PC-9 (cell line): ENCODE results near the gene KPNA2.
"Not testable (repeated sequence)": the region's sequence is repeated elsewhere in the genome, so short reads cannot be mapped to it uniquely, and the experiment has no call there.

Source experiments
- EZH2 ChIP-seq: fragments of 200-600 bp; sonication (generic); IDR thresholded peaks from 2 replicates; pipeline ENCODE4 v1.8.0; 2017; ENCODE audit warnings: antibody characterized with exemption, low read depth
- TF ChIP-seq, protein P1 (sequence below): fragments of 200-600 bp; sonication (generic); conservative IDR thresholded peaks from 2 replicates; pipeline ENCODE4 v1.6.1; 2017; ENCODE audit warnings: mixed run types, antibody characterized with exemption, mild to moderate bottlenecking, moderate library complexity

DNA sequence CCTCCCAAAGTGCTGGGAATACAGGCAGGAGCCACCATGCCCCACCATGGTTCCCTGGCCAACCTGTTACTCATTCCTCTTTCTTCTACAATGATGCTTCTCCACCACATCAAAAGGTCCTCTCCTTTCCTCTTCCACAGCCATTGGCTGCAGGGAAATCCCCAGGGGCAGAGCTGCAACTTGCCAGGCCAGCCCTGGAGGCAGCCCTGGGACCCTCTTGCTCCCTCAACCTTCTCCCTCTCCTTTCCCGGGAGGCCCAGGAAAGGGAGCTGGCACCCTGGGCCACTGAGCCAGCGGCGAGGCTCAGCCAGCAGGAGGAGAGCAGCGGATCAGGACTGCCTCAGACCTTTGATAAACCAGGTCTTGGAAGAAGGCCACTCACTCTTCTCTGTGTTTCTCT lies 51.1 kb downstream of the KPNA2 start:
- TF ChIP-seq, protein P1, sequence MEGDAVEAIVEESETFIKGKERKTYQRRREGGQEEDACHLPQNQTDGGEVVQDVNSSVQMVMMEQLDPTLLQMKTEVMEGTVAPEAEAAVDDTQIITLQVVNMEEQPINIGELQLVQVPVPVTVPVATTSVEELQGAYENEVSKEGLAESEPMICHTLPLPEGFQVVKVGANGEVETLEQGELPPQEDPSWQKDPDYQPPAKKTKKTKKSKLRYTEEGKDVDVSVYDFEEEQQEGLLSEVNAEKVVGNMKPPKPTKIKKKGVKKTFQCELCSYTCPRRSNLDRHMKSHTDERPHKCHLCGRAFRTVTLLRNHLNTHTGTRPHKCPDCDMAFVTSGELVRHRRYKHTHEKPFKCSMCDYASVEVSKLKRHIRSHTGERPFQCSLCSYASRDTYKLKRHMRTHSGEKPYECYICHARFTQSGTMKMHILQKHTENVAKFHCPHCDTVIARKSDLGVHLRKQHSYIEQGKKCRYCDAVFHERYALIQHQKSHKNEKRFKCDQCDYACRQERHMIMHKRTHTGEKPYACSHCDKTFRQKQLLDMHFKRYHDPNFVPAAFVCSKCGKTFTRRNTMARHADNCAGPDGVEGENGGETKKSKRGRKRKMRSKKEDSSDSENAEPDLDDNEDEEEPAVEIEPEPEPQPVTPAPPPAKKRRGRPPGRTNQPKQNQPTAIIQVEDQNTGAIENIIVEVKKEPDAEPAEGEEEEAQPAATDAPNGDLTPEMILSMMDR: not testable (repeated sequence)
- not testable (repeated sequence) for TF ChIP-seq EZH2
